ENCODE results near the gene TBX20. TPM values are rescaled to one million over a fixed set of nuclear protein-coding genes. Genes with fewer than 3 reads are reported as not detected.
"Not testable (repeated sequence)": the region's sequence is repeated elsewhere in the genome, so short reads cannot be mapped to it uniquely, and the experiment has no call there.

Gene TBX20
- total RNA-seq, 2 donors from 2014 or later, result 0.35 to 3.4 TPM

DNA sequence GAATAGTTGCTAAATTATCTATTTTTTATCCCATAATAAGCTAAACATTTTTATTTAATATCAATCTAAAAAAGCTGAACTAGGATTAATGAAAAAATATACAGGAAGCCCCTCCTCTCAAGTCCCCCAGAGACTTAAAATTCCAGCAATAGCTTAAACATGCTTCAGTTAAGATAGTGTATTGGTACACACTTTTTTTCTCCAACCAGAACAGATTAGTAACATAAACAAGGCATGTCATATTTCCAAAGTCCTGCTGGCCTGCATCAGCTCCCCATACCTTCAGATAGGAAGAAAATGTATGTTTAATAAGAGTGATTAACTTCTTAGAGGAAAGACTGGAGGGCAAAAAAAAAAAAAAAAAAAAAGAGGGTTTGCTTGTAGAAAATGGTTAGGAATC, 7.1 kb downstream of the TBX20 start:
- TF ChIP-seq, protein P1, sequence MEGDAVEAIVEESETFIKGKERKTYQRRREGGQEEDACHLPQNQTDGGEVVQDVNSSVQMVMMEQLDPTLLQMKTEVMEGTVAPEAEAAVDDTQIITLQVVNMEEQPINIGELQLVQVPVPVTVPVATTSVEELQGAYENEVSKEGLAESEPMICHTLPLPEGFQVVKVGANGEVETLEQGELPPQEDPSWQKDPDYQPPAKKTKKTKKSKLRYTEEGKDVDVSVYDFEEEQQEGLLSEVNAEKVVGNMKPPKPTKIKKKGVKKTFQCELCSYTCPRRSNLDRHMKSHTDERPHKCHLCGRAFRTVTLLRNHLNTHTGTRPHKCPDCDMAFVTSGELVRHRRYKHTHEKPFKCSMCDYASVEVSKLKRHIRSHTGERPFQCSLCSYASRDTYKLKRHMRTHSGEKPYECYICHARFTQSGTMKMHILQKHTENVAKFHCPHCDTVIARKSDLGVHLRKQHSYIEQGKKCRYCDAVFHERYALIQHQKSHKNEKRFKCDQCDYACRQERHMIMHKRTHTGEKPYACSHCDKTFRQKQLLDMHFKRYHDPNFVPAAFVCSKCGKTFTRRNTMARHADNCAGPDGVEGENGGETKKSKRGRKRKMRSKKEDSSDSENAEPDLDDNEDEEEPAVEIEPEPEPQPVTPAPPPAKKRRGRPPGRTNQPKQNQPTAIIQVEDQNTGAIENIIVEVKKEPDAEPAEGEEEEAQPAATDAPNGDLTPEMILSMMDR (IDR thresholded peaks at IDR 0.05), result no peak
- DNase-seq (ENCODE audit: low spot score) (no peak), ATAC-seq (ENCODE audit: insufficient number of reproducible peaks, low FRiP score, low read depth) (no peak)
- Histone ChIP-seq H3K27ac (no peak overlapping the region), H3K27me3 (replicated peaks; ENCODE audit: insufficient read depth) (no peaks in the 10 kb centered on the region), H3K36me3 (no peaks in the 10 kb centered on the region), H3K4me1 (ENCODE audit: control insufficient read depth in 1 of 2, low read depth in 2 of 2) (no peaks in the 10 kb centered on the region), H3K4me3 (no peak overlapping the region), H3K9me3 (no peaks in the 10 kb centered on the region)

DNA sequence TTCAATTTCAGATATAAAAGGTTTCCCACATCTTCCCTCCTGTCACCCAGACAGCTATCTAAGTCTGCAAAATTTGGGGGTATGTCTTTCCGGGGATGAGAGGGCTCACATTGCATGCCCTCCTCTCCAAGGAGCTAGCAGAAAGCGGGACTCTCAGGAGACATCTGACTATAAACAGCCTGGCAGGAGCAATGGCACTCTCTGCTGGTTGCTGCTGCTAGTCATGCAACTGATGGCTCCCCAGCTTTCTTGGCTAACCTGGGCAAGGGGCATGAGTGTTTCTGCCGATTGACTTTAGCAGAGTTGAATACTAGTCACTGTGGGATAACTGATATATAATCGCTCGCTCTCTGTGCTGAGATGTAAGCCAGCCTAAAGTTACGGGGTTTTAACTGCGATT, 12.0 kb downstream of the TBX20 start:
- H3K36me3 ChIP-seq, result no peaks in the 10 kb centered on the region
- TF ChIP-seq, protein P1 (IDR thresholded peaks at IDR 0.05), result no peak
- no peaks in the 10 kb centered on the region for H3K27me3 ChIP-seq (replicated peaks; ENCODE audit: insufficient read depth)
- no peaks in the 10 kb centered on the region for H3K4me1 ChIP-seq (ENCODE audit: control insufficient read depth in 1 of 2, low read depth in 2 of 2)
- DNase-seq (ENCODE audit: low spot score) (no peak), ATAC-seq (ENCODE audit: insufficient number of reproducible peaks, low FRiP score, low read depth) (no peak)
- H3K9me3 ChIP-seq, result no peaks in the 10 kb centered on the region
- H3K27ac ChIP-seq, result no peak overlapping the region
- H3K4me3 ChIP-seq, result no peak overlapping the region

DNA sequence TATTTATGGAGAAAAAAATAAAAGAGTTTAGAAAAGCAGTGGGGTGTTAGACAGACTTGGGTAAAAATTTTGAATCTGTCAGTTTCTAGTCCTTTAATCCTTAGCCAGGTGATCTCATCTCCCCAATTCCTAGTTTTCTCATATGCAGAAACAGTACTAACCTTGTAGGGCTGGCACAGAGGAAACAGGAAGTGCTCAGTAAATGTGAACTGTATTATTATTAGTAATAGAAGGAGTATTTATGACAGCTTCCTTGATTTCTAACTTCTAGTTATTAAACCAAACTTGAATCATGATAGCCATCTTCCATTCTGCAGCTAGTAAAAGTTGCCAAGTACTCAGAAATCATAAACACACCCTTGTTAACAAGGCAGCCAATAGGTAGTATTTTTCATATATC, 12.5 kb downstream of the TBX20 start:
- no peaks in the 10 kb centered on the region for H3K36me3 ChIP-seq
- DNase-seq (ENCODE audit: low spot score) (no peak), ATAC-seq (ENCODE audit: insufficient number of reproducible peaks, low FRiP score, low read depth) (no peak)
- no peaks in the 10 kb centered on the region for H3K9me3 ChIP-seq
- TF ChIP-seq, protein P1 (IDR thresholded peaks at IDR 0.05), result no peak
- H3K27ac ChIP-seq, result no peak overlapping the region
- H3K4me1 ChIP-seq (ENCODE audit: control insufficient read depth in 1 of 2, low read depth in 2 of 2), result no peaks in the 10 kb centered on the region
- no peak overlapping the region for H3K4me3 ChIP-seq
- no peaks in the 10 kb centered on the region for H3K27me3 ChIP-seq (replicated peaks; ENCODE audit: insufficient read depth)

DNA sequence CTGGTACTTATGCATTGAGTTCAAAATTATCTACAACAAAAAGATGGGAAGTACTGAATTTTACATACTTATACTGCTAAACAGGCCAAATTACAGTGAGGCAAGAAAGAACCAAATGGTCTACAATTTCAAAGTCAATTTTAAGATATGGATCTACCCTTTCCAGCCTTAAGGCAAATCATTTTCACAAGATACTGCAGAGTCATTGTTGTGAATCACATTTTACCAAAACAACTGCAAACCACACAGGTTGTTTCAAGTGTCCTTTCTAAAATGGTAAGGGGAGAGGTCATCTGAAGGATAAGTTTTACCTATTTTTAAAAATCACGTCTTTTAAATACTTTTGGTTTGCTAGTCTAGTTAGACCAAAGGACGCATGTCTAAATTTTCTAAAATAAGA, 12.9 kb downstream of the TBX20 start:
- not testable (repeated sequence) for H3K27ac ChIP-seq; H3K27me3 ChIP-seq (replicated peaks; ENCODE audit: insufficient read depth); ATAC-seq (ENCODE audit: insufficient number of reproducible peaks, low FRiP score, low read depth); H3K4me1 ChIP-seq (ENCODE audit: control insufficient read depth in 1 of 2, low read depth in 2 of 2); H3K9me3 ChIP-seq; H3K4me3 ChIP-seq; H3K36me3 ChIP-seq; DNase-seq (ENCODE audit: low spot score)

DNA sequence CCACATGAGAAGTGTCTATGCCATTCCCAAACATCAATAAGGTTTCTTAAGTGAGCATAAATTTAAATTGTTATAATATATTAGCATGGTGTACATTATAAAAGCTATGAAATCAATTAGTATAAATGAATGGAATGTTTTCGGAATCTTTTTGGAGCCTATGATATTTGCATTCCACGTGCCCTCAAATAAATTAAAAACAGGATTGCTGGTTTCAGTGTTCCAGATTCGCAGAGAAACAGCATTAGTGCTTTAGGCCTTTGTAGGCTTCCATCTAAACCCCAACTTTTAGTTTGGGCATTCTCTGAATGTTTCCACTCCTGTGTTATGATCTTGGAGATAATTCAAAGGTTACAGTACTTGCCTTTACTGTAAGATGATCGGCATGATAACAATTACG, 15.4 kb downstream of the TBX20 start:
- not testable (repeated sequence) for H3K27ac ChIP-seq; ATAC-seq (ENCODE audit: insufficient number of reproducible peaks, low FRiP score, low read depth); H3K4me1 ChIP-seq (ENCODE audit: control insufficient read depth in 1 of 2, low read depth in 2 of 2); H3K27me3 ChIP-seq (replicated peaks; ENCODE audit: insufficient read depth); DNase-seq (ENCODE audit: low spot score); H3K36me3 ChIP-seq; H3K9me3 ChIP-seq; H3K4me3 ChIP-seq

DNA sequence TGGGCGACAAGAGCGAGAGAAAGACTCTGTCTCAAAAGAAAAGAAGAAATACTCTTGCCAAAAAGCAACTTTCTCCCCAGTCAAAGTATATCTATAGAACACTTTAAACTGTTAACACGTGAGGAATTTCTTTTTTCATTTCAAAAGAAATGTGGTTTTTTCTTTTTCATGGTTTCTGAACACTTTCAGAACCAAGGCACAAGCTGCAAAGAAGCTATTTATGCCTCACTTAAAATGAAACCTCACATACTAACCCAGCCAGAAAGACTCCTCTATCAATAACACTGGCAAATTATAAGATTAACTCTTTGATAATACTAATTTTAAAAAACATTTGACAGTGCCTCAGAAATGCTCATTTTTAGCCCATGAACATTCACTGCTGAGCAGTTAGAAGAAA, 20.9 kb downstream of the TBX20 start:
- no peaks in the 10 kb centered on the region for H3K27me3 ChIP-seq (replicated peaks; ENCODE audit: insufficient read depth)
- H3K27ac ChIP-seq, result no peak overlapping the region
- TF ChIP-seq, protein P1 (IDR thresholded peaks at IDR 0.05), result no peak
- no peak for DNase-seq (ENCODE audit: low spot score)
- no peak overlapping the region for H3K4me3 ChIP-seq
- no peaks in the 10 kb centered on the region for H3K9me3 ChIP-seq
- ATAC-seq (ENCODE audit: insufficient number of reproducible peaks, low FRiP score, low read depth), result no peak
- H3K4me1 ChIP-seq (ENCODE audit: control insufficient read depth in 1 of 2, low read depth in 2 of 2), result no peaks in the 10 kb centered on the region
- no peaks in the 10 kb centered on the region for H3K36me3 ChIP-seq

DNA sequence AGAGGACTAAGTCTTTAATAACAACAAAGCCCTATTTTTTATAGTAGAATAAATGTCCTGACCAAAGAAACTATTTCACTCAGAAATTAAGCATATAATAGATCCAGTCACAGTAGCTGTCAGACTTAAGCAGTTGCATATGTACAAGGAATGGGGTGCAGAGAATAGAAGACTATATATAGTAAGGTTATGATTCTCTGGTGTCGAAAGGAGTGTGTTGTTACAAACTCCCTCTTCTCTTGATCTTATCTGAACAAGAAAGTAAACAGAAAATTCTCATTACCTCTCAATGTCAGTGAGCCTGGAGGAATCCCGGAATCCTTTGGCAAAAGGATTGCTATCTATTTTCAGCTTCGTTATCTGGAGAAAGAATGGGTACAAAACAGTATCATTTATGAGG, 22.7 kb downstream of the TBX20 start:
- not testable (repeated sequence) for DNase-seq (ENCODE audit: low spot score); H3K4me3 ChIP-seq; H3K9me3 ChIP-seq; H3K27me3 ChIP-seq (replicated peaks; ENCODE audit: insufficient read depth); H3K36me3 ChIP-seq; H3K4me1 ChIP-seq (ENCODE audit: control insufficient read depth in 1 of 2, low read depth in 2 of 2); H3K27ac ChIP-seq; ATAC-seq (ENCODE audit: insufficient number of reproducible peaks, low FRiP score, low read depth)

DNA sequence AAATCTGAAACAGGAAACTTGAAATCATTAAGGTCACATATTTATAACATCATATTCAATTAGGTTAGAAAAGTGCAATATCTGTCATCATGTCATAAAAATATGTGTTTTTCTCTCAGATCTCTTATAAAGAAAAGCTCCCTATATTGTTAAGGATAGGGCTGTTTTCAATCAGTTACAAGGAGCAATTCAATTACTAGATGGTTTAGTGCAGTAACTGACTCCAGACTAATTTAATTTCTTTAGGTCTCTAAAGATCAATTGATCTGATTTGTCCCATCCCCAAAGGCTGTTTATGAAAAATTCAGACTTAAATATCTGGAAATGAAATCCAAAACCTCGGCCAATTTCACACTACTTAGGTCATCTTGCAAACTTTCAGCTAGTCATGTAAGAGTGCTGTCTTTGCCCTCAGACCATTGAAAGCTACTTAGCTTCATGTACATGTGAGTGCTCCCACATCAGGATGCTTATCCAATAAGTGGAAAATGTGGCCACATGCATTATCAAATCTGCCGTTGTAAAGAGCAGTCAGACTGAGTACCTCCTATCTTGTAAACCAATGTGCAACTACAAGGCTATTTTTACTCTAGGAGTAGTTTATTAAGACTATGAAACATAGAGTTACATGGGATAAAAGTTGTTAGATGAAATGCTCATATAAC, 24.7 kb downstream of the TBX20 start:
- H3K36me3 ChIP-seq; H3K27me3 ChIP-seq (replicated peaks; ENCODE audit: insufficient read depth); H3K4me1 ChIP-seq (ENCODE audit: control insufficient read depth in 1 of 2, low read depth in 2 of 2); H3K27ac ChIP-seq; DNase-seq (ENCODE audit: low spot score); H3K9me3 ChIP-seq; ATAC-seq (ENCODE audit: insufficient number of reproducible peaks, low FRiP score, low read depth); H3K4me3 ChIP-seq: not testable (repeated sequence)

DNA sequence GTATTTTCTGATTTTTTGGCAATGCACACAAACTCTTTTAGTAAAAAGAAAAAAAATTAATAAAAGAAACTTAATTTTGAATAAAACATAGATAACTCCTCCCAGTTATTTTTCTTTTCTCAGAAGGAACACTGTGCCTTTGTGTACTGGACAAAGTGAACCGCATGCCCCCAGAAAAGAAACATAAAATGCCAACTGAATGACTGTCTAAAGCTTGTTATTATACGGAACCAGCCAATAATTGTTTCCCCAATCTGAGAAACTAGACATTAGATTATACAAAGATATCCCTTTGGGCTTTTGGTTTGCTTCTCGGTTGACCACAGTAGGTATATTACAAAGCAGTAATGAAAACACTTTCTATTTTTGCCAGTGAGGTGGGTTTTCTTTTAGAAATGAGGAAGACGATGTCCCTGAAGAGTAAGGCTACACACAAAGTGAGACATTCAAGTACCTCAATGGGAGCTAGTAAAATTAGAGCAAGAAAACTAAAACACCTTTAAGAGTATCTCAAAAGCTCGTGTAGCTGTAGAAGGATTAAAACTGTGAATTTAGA, 25.3 kb downstream of the TBX20 start:
- not testable (repeated sequence) for H3K4me3 ChIP-seq; DNase-seq (ENCODE audit: low spot score); ATAC-seq (ENCODE audit: insufficient number of reproducible peaks, low FRiP score, low read depth); H3K9me3 ChIP-seq; H3K27me3 ChIP-seq (replicated peaks; ENCODE audit: insufficient read depth); H3K36me3 ChIP-seq; H3K4me1 ChIP-seq (ENCODE audit: control insufficient read depth in 1 of 2, low read depth in 2 of 2); H3K27ac ChIP-seq
